GM19328 (cell line): ENCODE measurements around the gene MICU1.
"Not testable (repeated sequence)": the region's sequence is repeated elsewhere in the genome, so short reads cannot be mapped to it uniquely, and the experiment has no call there.

Source experiments
- ATAC-seq: cut with Tn5 transposase; IDR thresholded peaks from one replicate; pipeline ENCODE4 v1.9.1; 2021; ENCODE audit warnings: mild to moderate bottlenecking, moderate library complexity; ENCODE audit not compliant: unreplicated experiment

The MICU1 gene

DNA sequence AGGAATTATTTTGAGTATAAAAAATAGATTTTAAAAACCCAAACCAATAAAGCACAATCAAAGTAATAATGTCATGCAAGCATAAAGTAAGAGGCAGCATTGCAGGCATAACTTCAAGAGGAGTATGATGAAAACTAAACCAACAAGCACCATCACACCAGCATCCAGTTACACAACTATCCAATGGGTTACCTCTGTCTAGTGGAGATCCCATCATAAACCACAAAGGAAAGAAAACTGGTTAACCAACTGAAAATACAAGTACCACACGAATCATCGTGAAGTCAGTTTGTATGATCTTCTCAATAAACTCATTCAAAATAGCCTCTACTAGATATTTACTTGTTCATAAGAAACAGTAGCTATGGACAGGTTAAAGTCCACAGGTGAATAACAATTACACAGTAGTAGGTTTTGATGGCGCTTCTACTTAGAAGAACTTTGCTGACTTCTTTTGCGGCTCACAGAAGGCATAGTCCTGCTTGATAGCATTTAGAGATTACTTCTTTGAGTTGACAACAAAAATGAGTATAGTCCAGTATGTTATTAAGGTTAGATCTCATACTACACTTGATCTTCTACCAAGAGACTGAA, 116.6 kb downstream of the MICU1 start:
- no peak for ATAC-seq

DNA sequence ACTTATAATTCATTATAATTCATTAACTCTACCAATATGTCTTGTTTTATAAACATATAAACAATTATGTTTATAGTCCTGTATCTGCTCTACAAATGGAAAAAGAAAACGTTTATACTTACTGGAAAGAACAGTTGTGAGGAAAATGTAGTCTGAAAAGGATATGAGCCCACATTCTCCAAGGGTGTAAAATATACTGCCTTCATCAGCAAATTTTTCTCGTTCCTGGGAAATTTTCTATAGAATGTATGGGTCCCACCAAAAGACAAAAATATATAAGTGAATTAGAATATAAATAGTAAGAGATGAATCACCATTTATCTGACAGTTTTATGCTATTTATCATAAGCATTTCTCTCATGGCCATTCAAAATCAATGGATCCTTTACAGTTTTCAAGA, 117.8 kb downstream of the MICU1 start:
- ATAC-seq: no peak

DNA sequence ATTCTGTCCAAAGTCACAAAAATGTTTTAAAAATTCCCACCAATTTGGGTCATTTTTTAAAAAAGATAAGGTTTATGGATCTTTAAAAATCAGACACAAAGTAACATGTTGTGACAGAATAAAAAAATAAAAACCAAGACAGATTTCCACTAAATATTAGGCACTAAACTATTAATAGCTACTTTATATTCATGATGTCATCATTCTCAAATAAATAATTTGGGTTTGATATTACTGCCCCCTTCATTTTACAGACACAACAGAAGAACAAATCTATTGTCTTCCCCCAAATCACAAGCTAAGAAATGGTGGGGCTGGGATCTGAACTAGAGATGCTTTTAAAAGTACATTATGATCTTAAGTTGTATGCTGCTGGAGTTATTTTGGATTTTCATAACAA, 119.4 kb downstream of the MICU1 start:
- ATAC-seq: no peak

DNA sequence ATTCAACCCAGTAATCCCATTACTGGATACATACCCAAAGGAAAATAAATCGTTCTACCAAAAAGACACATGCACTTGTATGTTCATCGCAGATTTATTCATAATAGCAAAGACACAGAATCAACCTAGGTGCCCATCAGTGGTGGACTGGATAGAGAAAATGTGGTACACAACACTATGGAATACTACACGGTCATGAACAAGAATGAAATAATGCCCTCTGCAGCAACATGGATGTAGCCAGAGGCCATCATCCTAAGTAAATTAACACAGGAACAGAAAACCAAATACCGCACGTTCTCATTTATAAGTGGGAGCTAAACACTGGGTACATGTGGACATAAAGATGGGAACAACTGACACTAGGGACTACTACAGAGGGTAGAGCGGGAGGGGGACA, 120.4 kb downstream of the MICU1 start:
- no peak for ATAC-seq

DNA sequence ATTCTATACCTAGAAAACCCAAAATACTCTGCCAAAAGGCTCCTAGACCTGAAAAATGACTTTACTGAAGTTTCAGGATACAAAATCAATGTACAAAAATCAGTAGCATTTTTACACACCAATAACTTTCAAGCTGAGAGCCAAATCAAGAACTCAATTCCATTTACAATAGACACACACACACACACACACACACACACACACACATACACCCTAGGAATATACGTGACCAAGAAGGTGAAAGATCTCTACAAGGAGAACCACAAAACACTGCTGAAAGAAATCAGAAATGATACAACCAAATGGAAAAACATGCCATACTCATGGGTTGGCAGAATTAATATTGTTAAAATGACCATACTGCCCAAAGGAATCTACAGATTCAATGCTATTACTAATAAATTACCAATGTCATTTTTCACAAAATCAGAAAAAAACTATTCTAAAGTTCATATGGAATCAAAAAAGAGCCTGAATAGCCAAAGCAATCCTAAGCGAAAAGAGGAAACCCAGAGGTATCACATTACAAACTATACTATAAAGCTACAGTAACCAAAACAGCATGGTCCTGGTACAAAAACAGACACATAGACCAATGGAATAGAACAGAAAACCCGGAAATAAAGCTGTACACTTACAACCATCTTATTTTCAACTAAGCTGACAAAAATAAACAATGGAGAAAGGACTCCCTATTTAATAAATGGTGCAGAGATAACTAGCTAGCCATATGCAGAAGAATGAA, 122.0 kb downstream of the MICU1 start:
- no peak for ATAC-seq

DNA sequence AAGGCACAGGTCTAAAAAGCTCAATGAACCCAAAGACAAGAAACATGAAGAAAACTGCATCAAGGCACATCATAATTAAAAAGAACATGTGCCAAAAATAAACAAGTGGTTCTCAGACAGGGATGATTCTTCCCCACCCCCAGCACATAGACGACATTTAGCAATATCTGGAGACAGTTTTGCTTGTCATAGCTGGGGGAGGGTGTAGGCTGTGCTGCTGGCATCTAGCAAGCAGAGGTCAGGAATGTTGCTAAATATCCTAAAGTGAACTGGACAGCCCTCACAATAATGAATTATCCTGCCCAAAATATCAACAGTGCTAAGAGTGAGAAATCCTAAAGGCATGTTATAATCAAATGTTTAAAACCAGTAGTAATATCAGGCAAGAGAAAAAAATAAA, 122.6 kb downstream of the MICU1 start:
- ATAC-seq: no peak

DNA sequence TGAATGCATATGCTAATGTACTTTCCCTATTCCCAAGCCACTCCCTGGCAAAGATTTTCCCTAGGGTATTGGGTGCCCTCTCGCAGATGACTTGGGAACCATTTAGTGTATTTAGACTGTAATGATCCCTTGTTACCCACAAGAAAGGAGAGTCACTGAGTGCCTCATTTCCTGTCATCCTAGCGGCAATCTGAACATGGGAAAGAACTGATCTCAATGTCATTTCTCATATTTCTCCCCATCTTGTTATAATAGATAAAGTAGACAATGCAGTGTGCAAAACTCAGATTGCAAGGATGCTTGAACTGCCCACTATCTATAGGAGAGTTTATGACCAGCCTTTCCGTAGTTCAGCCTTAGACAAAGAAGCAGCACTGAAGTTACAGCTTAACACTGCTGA, 123.3 kb downstream of the MICU1 start:
- ATAC-seq: no peak

DNA sequence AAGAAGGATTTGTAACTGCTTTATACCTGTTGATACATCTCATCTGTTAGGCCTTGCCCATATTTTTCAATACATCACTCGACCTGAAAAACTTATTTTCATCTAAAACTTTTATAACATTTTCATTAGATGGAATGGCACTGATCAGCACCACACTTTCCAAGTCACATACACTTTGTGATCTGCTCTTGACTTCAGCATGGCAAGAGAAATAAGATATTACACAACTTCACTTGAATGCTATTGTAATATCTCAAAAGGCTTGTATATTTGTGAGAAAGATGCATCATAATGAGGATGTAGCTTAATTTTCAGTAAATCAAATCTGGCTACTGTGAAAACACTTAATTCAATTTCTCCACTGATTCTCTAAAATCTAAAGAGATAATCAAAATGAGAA, 126.2 kb downstream of the MICU1 start:
- no peak for ATAC-seq

DNA sequence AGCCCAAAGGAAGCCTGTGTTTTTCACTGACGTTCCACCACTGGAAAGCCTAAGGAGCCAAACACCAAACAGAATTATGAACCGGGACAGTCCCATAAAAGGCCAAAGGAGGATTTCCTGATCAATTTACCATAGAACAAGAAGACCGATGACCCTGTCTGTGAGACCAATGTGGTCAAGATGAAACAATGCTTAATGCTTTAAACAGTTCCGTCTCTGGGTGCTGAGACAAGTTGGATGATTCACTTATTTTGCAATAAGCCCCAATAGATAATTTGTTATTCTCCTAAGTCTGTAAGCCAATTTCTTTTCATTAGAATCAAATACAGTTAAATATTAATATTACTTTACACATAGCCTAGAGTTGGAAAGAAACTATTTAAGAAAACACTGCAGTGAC, 134.9 kb downstream of the MICU1 start:
- ATAC-seq: no peak

DNA sequence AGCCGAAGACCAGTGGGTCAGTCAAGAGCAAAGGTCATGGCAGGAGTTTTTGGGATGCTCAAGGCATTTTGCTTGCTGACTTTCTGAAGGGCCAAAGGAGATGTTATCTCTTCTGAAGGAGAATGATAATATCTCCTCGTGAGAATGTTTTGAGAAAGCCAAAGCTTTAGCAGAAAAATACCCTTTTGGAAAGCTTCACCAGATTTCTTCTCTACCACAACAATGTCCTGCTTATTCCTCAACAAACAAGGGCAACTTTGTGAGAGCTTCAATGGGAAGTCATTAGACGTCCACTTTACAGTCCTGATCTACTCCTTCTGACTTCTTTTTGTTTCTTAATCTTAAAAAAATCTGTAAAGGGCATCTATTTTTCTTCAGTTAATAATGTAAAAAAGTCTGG, 138.4 kb downstream of the MICU1 start:
- ATAC-seq: no peak

DNA sequence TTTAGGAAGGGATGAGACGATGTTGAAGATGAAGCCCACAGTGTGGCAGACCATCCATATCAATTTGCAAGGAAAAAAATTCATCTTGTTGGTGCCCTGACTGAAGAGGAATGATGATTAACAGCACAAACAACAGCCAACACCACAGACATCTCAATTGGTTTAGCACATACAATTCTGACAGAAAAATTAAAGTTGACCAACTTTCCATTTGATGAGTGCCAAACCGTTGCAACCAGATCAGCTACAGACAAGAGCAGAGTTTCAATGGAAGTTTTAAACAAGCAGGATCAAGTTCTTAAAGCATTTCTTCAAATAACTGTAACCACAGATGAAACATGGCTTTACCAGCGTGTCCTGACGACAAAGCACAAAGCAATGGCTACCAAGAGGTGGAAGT, 138.8 kb downstream of the MICU1 start:
- ATAC-seq: no peak

DNA sequence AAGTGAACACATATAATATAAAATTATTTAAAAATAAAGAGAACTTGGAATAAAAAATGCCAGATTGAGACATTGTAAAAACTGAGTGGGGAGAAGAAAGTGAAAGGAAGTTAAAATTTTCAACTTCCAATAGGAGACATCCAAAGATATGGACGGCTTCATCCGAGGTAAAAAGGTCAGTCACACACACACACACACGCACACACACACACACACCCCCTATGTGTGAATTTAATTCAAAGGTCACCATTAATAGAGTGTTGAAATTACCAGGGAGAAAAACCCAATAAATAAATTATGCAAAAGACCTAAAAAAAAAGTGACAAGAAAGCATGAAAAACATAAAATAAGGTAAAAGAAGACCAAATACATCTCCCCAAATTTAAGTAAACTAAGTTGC, 140.2 kb downstream of the MICU1 start:
- ATAC-seq: no peak

DNA sequence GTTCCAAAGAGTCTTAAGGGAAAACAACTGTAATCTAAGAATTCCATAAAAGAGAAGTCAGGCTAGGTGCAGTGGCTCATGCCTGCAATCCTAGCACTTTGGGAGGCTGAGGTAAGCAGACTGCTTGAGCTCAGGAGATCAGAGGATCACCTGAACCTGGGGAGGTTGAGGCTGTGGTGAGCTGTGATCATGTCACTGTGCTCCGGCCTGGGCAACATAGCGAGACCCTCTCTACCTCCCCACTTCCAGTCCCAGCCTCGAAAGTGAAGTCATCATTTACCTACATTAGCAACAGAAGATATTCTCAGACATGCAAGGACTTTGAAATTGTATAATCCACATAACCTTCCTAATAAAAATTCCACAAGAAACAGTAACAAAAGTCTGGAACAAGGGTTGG, 141.4 kb downstream of the MICU1 start:
- ATAC-seq: no peak

DNA sequence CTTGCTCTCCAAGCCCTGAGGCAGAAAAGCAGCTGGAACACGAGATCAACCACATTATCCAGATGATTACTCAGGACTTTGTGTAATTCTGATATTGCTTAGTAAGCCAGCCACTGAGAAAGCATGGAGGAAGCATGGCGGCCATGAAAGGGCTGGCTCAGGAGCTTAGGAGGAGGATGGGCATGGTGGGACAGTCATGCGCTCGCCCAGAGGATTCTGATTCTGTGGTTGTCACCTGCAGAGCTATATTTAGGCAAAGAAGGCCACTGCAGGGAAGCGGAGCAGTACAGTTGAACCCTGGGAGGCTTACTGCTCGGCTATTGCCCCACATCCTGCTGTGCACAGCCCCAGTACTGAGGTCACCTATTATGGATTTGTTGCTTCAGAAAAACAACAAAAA, 142.4 kb downstream of the MICU1 start:
- ATAC-seq: no peak

DNA sequence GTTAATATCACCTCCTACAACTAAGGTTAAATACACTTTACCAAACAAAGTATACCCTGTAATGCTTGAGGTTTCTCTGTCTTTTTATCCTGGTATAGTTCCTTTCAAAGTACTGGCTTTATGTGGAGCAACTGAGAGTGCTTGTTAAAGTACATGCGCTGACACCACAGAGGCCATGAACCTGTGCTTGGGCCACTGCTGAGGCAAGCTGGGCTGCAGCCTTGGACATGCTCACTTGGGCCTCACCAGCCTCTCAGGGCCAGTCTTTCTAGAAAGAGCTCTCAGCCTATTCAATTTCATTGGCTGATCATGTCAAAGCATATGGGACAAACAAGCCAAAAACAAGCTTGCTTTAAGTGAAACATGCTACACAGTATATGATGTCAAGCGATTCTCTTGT, 145.0 kb downstream of the MICU1 start:
- ATAC-seq: no peak

DNA sequence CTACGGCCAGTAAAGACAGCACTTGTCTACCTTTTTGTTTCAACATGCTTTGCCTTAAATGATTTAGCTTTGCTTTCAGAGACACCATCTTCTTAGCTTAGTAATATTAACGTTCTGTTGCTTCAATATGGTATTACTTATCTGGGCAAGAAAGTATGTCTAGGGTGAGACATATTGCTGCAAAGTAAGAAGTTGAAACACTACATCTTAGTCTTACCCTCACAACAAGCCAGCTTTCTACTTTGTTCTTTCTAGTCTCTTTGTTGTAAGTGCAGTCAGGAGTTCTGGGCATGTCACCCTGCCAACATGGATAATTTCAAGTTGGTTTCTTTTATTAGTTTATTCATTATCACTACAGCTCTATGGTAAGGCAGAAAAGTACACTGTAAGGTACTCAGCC, 148.4 kb downstream of the MICU1 start:
- ATAC-seq: no peak

DNA sequence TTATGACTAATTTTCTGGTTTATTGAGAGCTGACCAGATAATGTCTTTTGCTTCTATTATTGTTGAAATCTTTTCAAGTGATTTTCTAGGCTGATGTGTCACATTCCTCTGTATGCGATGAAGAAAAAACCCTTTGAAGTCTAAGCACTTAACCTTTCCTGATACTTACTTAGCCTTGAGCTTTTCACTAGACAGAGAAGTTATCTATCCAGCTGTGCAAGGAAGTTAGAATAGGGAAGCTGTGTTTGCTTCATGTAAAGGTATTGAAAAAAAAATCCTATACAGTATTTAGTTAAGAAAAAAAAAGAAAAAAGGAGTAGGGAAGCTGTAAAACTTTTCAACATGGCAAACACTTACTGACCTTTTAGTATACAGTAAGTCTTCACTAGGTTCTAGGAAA, 153.6 kb downstream of the MICU1 start:
- ATAC-seq: no peak

DNA sequence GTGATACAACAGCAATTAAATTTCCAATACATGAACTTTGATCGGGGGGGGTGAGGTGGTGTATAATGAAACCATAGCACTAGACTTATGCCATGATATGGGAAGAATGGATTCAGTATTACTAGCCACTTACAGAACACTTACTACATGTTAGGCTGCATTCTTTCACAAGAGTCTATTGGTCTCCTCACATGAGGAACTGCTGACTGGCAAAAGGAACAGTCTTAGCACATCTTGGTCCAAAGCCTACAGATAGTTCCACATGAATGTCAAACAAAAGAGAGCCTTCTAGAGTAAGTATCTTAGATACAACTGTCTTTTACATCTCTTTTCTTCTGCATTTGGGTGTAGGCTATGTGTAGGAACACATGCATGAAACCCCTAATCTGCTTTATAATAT, 155.2 kb downstream of the MICU1 start:
- ATAC-seq: no peak

DNA sequence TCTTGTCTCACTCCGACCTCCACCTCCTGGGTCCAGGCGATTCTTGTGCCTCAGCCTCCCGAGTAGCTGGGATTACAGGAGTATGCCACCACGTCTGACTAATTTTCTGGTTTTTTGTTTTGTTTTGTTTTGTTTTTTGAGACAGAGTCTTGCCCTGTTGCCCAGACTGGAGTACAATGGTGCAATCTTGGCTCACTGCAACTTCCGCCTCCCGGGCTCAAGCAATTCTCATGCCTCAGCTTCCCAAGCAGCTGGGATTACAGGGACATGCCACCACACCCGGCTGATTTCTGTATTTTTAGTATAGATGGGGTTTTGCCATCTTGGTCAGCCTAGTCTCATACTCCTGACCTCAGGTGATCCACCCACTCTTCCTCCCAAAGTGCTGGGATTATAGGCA, 158.8 kb downstream of the MICU1 start:
- not testable (repeated sequence) for ATAC-seq

DNA sequence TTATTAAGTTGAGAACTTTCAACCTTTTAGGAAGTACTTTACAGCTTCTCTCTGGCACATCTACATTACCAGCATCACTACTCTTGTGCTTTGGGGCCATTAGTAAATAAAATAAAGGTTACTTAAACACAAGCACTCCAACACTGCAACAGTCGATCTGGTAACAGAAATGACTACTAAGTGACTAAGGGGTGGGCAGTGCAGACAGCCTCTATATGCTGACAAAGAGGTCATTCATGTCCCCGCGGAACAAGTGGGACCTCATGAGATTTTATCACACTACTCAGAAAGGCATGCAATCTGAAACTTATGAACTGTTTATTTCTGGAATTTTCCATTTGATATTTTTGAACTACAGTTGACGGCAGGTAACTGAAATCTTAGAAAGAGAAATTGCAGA, 159.9 kb downstream of the MICU1 start:
- no peak for ATAC-seq

DNA sequence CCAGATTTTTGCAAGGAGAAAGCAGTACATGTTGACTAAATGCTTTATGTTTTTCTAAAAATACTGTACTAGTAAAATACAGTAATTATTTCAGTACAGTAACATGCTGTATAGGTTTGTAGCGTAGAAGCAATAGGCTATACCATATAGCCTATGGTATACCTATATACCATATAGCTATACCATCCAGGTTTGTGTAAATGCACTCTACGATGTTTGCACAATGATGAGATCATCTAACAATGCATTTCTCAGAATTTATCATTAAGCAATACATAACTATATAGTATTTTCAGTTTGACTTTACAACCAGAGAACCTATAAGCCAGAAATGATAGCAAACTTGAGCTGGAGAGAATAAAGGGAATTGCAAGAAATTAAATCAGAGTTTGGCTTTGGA, 161.4 kb downstream of the MICU1 start:
- no peak for ATAC-seq

DNA sequence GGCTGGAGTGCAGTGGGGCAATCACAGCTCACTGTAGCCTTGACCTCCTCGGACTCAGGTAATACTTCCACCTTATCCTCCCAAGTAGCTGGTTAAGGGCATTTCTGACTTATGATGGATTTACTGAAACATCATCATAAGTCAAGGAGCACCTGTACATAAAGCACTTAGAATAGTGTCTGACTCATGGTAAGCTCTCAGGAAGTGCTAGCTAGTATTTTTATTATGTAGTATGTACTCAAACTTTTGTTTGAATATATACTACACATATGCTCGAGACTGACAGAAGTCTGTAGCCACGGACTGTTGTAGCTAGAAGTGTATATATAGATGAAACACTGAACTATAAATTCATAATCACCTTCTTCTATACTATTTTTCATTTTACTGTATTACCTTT, 163.6 kb downstream of the MICU1 start:
- ATAC-seq: no peak

DNA sequence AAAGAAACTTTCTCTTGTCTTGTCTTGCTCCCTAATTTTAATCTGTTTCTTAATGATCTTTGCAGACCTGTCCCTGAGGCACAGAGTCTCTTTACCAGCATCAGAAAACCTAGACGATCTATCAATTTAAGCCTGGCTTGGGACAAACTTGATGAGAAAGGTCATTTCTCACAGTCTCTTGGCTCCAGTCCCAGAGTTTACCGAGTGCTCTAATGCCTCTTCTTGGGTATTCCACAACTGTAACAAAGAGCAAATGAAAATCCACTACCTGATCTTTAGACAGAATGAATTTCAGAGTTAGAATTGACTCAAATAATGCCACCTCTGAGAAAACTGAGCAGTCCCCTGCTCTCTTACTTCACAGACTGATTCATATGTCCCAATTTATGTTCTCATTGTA, 164.8 kb downstream of the MICU1 start:
- no peak for ATAC-seq
